Measurements from ENCODE around the gene TMEM167A.

Gene TMEM167A

DNA sequence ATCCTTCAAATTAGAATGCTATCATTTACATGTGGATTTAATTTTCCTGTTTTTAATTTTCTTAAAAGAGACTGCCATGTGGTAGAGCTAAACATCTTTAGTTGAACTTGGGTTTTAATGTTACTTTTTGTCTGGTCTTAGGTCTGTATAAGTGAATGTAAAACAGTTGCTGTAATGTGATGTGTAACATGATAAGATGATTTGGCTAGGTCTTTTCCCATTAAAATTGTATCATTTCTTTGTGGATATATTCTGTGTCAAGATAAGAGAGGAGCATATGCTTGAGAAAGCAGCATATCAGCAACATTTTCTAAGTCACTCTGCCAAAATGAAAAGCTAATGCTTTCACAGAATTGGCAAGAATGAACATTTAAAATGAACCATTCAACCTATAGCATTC, 18.5 kb downstream of the TMEM167A start:
- TF ChIP-seq, protein P1, sequence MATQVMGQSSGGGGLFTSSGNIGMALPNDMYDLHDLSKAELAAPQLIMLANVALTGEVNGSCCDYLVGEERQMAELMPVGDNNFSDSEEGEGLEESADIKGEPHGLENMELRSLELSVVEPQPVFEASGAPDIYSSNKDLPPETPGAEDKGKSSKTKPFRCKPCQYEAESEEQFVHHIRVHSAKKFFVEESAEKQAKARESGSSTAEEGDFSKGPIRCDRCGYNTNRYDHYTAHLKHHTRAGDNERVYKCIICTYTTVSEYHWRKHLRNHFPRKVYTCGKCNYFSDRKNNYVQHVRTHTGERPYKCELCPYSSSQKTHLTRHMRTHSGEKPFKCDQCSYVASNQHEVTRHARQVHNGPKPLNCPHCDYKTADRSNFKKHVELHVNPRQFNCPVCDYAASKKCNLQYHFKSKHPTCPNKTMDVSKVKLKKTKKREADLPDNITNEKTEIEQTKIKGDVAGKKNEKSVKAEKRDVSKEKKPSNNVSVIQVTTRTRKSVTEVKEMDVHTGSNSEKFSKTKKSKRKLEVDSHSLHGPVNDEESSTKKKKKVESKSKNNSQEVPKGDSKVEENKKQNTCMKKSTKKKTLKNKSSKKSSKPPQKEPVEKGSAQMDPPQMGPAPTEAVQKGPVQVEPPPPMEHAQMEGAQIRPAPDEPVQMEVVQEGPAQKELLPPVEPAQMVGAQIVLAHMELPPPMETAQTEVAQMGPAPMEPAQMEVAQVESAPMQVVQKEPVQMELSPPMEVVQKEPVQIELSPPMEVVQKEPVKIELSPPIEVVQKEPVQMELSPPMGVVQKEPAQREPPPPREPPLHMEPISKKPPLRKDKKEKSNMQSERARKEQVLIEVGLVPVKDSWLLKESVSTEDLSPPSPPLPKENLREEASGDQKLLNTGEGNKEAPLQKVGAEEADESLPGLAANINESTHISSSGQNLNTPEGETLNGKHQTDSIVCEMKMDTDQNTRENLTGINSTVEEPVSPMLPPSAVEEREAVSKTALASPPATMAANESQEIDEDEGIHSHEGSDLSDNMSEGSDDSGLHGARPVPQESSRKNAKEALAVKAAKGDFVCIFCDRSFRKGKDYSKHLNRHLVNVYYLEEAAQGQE (IDR thresholded peaks at IDR 0.05; ENCODE audit: insufficient read depth in 1 of 2, low read depth in 2 of 2, low read length in 2 of 2): no peak
- TF ChIP-seq FOXP2 (optimal IDR thresholded peaks at IDR 0.05; ENCODE audit: borderline replicate concordance, extremely low read depth, extremely low read length, insufficient read depth) (no peak), SIN3A (IDR thresholded peaks at IDR 0.05; ENCODE audit: borderline replicate concordance, insufficient read depth, low read length) (no peak), POLR2AphosphoS5 (IDR thresholded peaks at IDR 0.05; ENCODE audit: low read depth, low read length) (no peak), TAF1 (IDR thresholded peaks at IDR 0.05; ENCODE audit: borderline replicate concordance, insufficient read depth, low read length) (no peak)

DNA sequence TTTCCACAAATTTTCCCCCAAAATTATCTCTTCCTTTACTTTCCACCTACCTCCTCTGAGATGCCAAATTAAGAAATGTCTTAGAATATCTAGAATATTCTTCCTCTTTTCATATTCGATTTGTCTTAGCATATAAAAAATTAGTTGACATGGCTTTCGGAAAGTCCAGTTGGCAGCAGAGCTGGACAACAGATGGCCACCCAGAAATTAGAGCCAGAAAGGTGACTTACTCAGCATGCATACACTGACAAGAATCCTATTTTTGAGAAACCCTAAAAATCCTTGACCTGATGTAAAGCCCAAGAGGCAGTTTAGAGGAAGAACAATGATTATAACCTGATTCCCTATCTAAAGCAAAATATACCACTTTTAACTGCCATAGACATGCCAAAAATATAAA, 22.0 kb downstream of the TMEM167A start:
- TF ChIP-seq, protein P1 (IDR thresholded peaks at IDR 0.05; ENCODE audit: insufficient read depth in 1 of 2, low read depth in 2 of 2, low read length in 2 of 2): no peak
- no peak for TF ChIP-seq POLR2AphosphoS5 (IDR thresholded peaks at IDR 0.05; ENCODE audit: low read depth, low read length)
- TF ChIP-seq TAF1 (IDR thresholded peaks at IDR 0.05; ENCODE audit: borderline replicate concordance, insufficient read depth, low read length): no peak
- no peak for TF ChIP-seq FOXP2 (optimal IDR thresholded peaks at IDR 0.05; ENCODE audit: borderline replicate concordance, extremely low read depth, extremely low read length, insufficient read depth)
- no peak for TF ChIP-seq SIN3A (IDR thresholded peaks at IDR 0.05; ENCODE audit: borderline replicate concordance, insufficient read depth, low read length)

DNA sequence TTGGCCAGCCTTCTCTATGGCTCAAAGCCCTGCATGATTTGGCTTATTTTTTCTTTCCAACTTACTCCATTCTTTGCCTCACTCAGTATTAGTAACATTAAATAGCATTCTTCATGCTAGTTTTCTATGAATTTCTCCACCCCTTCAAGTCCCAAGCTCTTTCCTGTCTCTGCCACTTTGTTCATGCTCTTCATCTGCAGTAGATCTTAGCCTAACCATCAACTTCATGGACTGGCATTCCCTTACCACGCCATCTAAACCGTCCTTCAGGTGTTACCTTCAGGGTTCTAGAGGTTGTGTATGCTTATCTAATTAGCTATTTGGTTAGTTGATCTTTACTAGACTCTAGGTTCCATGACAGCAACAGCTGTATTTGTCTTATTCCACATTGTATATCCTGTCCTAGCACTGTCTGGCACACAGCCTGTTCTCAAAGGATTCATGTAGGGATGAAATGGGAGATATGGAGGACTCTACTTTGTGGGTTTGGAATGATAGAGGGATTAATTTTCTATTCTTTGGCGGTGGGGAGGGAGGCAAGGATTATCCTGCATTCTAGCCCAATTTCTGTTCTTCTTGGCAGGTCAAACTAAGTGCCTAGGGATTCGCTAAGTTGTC, 26.4 kb downstream of the TMEM167A start:
- TF ChIP-seq TAF1 (IDR thresholded peaks at IDR 0.05; ENCODE audit: borderline replicate concordance, insufficient read depth, low read length) (no peak), FOXP2 (optimal IDR thresholded peaks at IDR 0.05; ENCODE audit: borderline replicate concordance, extremely low read depth, extremely low read length, insufficient read depth) (no peak)

DNA sequence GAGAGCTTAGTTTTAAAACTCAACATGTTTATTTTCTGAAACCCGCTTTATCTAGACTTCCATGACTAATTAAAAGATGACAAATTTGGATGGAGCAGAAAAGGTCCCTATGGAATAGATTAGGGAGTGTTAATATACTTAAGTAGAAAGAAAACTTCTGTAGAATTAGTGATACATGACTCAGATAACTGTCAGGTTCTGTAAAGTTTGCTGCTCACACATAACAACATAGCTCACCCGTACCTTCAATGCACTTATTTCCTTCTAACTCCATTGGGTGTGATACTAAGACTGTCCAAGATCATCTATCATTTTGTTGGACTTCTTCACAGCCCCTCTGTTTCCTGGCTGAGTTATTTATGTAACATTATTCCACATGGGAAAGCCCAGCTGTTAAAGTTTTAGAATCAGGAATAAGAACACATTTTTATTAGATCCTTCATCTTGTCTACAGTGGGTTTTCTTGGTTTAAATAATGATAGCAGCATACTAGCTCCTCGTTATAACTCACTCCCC, 27.8 kb downstream of the TMEM167A start:
- TF ChIP-seq FOXP2 (optimal IDR thresholded peaks at IDR 0.05; ENCODE audit: borderline replicate concordance, extremely low read depth, extremely low read length, insufficient read depth): no peak
- TF ChIP-seq TAF1 (IDR thresholded peaks at IDR 0.05; ENCODE audit: borderline replicate concordance, insufficient read depth, low read length): no peak
- no peak for TF ChIP-seq SIN3A (IDR thresholded peaks at IDR 0.05; ENCODE audit: borderline replicate concordance, insufficient read depth, low read length)
- no peak for TF ChIP-seq POLR2AphosphoS5 (IDR thresholded peaks at IDR 0.05; ENCODE audit: low read depth, low read length)
- TF ChIP-seq, protein P1 (IDR thresholded peaks at IDR 0.05; ENCODE audit: insufficient read depth in 1 of 2, low read depth in 2 of 2, low read length in 2 of 2): no peak

DNA sequence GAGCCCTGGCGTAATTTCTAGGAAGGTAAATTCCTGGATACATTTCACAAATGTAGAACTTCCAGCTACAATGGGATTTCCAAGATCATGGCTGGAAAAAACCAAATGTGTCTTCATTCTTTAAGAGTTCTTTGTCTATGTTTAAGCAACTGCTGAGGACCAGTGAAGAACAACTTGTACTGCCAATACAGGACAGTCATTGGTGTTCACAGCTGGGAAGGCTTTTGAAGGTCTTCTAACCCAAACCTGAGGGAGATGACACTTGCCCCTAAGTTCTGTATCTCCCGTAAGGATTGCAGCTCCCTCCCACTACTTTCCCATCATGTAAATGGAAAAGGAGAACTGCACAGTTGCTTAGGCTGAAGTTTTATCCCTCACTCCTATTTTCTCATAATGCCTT, 28.4 kb downstream of the TMEM167A start:
- TF ChIP-seq SIN3A (IDR thresholded peaks at IDR 0.05; ENCODE audit: borderline replicate concordance, insufficient read depth, low read length): no peak
- TF ChIP-seq, protein P1 (IDR thresholded peaks at IDR 0.05; ENCODE audit: insufficient read depth in 1 of 2, low read depth in 2 of 2, low read length in 2 of 2): no peak
- TF ChIP-seq TAF1 (IDR thresholded peaks at IDR 0.05; ENCODE audit: borderline replicate concordance, insufficient read depth, low read length): no peak
- TF ChIP-seq POLR2AphosphoS5 (IDR thresholded peaks at IDR 0.05; ENCODE audit: low read depth, low read length): no peak
- no peak for TF ChIP-seq FOXP2 (optimal IDR thresholded peaks at IDR 0.05; ENCODE audit: borderline replicate concordance, extremely low read depth, extremely low read length, insufficient read depth)
